Osteocyte (in vitro differentiated cells): ENCODE results near the gene ORM2. TPM values are rescaled to one million over a fixed set of nuclear protein-coding genes. Genes with fewer than 3 reads are reported as not detected.

Experiments
- DNase-seq: peaks from one replicate; pipeline ENCODE4 v3.0.0; 2021; ENCODE audit warnings: mixed read lengths; ENCODE audit not compliant: unreplicated experiment; ENCODE audit errors: extremely low spot score
- H3K27ac Mint-ChIP-seq: one replicate; pipeline ENCODE4 v1.8.0; 2021; ENCODE audit warnings: mild to moderate bottlenecking, mixed read lengths; ENCODE audit not compliant: unreplicated experiment
- H3K27me3 Mint-ChIP-seq: one replicate; pipeline ENCODE4 v1.8.0; 2021; ENCODE audit warnings: mixed read lengths; ENCODE audit not compliant: unreplicated experiment
- H3K36me3 Mint-ChIP-seq: one replicate; pipeline ENCODE4 v1.8.0; 2021; ENCODE audit warnings: mixed read lengths; ENCODE audit not compliant: unreplicated experiment
- H3K4me1 Mint-ChIP-seq: one replicate; pipeline ENCODE4 v1.8.0; 2021; ENCODE audit warnings: mixed read lengths; ENCODE audit not compliant: unreplicated experiment
- H3K4me3 Mint-ChIP-seq: one replicate; pipeline ENCODE4 v1.8.0; 2021; ENCODE audit warnings: mild to moderate bottlenecking, moderate library complexity, mixed read lengths; ENCODE audit not compliant: unreplicated experiment
- H3K9me3 Mint-ChIP-seq: one replicate; pipeline ENCODE4 v1.8.0; 2021; ENCODE audit warnings: mixed read lengths; ENCODE audit not compliant: unreplicated experiment
- total RNA-seq: library from RNA; stranded (reverse); gene quantifications from 2 replicates; pipeline ENCODE4 v1.2.1, GENCODE V29; 2021
- TF ChIP-seq, protein P1 (sequence below): fragments of 200-600 bp; sonication (generic); IDR thresholded peaks from 2 replicates; pipeline ENCODE4 v1.5.0; 2021; ENCODE audit warnings: antibody characterized with exemption, mild to moderate bottlenecking, moderate library complexity

Gene ORM2
- total RNA-seq, 1 donor from 2014 or later: not detected

- Mint-ChIP-seq H3K9me3 (peaks cover 4% of the 10 kb centered on the region), H3K4me3 (no peak overlapping the region), H3K27ac (no peak overlapping the region), H3K27me3 (no peaks in the 10 kb centered on the region), H3K4me1 (peaks cover 43% of the 10 kb centered on the region), H3K36me3 (peaks cover 30% of the 10 kb centered on the region)
- TF ChIP-seq, protein P1, sequence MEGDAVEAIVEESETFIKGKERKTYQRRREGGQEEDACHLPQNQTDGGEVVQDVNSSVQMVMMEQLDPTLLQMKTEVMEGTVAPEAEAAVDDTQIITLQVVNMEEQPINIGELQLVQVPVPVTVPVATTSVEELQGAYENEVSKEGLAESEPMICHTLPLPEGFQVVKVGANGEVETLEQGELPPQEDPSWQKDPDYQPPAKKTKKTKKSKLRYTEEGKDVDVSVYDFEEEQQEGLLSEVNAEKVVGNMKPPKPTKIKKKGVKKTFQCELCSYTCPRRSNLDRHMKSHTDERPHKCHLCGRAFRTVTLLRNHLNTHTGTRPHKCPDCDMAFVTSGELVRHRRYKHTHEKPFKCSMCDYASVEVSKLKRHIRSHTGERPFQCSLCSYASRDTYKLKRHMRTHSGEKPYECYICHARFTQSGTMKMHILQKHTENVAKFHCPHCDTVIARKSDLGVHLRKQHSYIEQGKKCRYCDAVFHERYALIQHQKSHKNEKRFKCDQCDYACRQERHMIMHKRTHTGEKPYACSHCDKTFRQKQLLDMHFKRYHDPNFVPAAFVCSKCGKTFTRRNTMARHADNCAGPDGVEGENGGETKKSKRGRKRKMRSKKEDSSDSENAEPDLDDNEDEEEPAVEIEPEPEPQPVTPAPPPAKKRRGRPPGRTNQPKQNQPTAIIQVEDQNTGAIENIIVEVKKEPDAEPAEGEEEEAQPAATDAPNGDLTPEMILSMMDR: no peak
- peak; percentile 81 for DNase-seq
Observed at GRCh38 chr9:114289571-114290481, 39.8 kb upstream of the ORM2 start.

GRCh38 chr9:114290561-114290986 is 39.1 kb upstream of the ORM2 start:
- Mint-ChIP-seq H3K27me3 (no peaks in the 10 kb centered on the region), H3K4me3 (no peak overlapping the region), H3K9me3 (peaks cover 9% of the 10 kb centered on the region), H3K27ac (peak overlapping the region; percentile 0), H3K36me3 (peaks cover 33% of the 10 kb centered on the region), H3K4me1 (peaks cover 36% of the 10 kb centered on the region)
- TF ChIP-seq, protein P1: no peak
- DNase-seq: peak; percentile 77

DNA sequence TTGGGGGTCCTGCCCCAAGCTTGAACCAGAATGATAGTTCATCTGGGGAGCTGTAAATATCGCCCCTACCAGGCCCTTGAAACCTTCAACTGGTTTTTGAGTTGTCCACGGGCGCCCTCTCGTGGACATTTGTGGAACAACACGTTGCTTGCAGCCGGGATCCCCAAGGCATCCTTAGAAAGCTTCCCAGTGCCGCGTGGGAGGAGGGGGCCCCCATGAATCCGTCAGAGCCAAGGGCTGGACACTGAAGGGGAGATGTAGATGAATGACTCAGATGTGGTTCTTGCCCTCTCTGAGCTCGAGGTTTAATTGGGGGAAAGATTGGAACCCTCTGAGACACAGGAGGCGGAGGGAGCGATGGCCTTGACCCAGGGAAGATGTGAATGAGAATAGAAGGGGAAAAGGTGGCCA is 38.6 kb upstream of the ORM2 start:
- Mint-ChIP-seq H3K27ac (peak overlapping the region; percentile 0), H3K27me3 (no peaks in the 10 kb centered on the region), H3K36me3 (peaks cover 38% of the 10 kb centered on the region), H3K9me3 (peaks cover 13% of the 10 kb centered on the region), H3K4me3 (no peak overlapping the region), H3K4me1 (peaks cover 31% of the 10 kb centered on the region)
- peak; percentile 90 for DNase-seq
- TF ChIP-seq, protein P1: peak; percentile 93

GRCh38 chr9:114291886-114292590 is 37.6 kb upstream of the ORM2 start:
- Mint-ChIP-seq H3K4me3 (no peak overlapping the region), H3K9me3 (peaks cover 17% of the 10 kb centered on the region), H3K4me1 (peaks cover 25% of the 10 kb centered on the region), H3K27me3 (no peaks in the 10 kb centered on the region), H3K27ac (no peak overlapping the region), H3K36me3 (peaks cover 48% of the 10 kb centered on the region)
- TF ChIP-seq, protein P1: no peak
- peak; percentile 72 for DNase-seq

- Mint-ChIP-seq H3K9me3 (peaks cover 17% of the 10 kb centered on the region), H3K4me3 (no peak overlapping the region), H3K27ac (no peak overlapping the region), H3K27me3 (no peaks in the 10 kb centered on the region), H3K36me3 (peaks cover 62% of the 10 kb centered on the region), H3K4me1 (peaks cover 7% of the 10 kb centered on the region)
- DNase-seq: no peak
- TF ChIP-seq, protein P1: no peak
Observed at GRCh38 chr9:114294664-114295063, 35.0 kb upstream of the ORM2 start.
